Choroid plexus epithelial cell (primary cell): ENCODE measurements around the gene TAL1.

ENCODE experiments used
- DNase-seq: peaks from one replicate; pipeline ENCODE4 v3.0.0-alpha.2; 2010; ENCODE audit warnings: low read depth
- H3K4me3 ChIP-seq: 2 replicates; pipeline ENCODE4 v1.5.1; 2011; ENCODE audit warnings: low read depth, mild to moderate bottlenecking, control low read depth, low read length, moderate library complexity
- TF ChIP-seq, protein P1 (sequence below): conservative IDR thresholded peaks from 2 replicates; pipeline ENCODE4 v1.5.1; 2011; ENCODE audit warnings: low read depth, mild to moderate bottlenecking, control low read depth, inconsistent platforms, low read length, moderate library complexity

TAL1 gene

DNA sequence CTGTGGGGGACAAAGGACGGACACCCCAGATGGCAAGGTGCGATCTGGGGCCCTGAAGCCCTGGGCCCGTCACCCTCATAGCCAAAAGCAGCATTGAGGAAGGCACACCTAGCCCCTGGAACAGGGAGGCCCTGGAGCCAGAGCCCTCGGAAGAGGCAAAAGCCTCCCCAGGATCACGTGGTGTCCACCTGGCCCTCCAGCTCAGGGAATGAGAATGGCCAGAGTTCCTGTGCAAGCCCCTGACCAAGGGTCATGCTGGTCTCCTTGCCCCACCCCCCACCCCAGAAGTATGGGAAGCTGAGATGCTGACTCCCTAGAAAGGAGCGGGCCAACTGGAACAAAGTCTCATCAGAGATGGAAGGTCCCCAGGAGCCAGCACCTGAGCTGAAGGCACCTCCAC, 41.2 kb downstream of the TAL1 start:
- TF ChIP-seq, protein P1, sequence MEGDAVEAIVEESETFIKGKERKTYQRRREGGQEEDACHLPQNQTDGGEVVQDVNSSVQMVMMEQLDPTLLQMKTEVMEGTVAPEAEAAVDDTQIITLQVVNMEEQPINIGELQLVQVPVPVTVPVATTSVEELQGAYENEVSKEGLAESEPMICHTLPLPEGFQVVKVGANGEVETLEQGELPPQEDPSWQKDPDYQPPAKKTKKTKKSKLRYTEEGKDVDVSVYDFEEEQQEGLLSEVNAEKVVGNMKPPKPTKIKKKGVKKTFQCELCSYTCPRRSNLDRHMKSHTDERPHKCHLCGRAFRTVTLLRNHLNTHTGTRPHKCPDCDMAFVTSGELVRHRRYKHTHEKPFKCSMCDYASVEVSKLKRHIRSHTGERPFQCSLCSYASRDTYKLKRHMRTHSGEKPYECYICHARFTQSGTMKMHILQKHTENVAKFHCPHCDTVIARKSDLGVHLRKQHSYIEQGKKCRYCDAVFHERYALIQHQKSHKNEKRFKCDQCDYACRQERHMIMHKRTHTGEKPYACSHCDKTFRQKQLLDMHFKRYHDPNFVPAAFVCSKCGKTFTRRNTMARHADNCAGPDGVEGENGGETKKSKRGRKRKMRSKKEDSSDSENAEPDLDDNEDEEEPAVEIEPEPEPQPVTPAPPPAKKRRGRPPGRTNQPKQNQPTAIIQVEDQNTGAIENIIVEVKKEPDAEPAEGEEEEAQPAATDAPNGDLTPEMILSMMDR, result no peak
- no peak for DNase-seq
- H3K4me3 ChIP-seq, result no peak overlapping the region

DNA sequence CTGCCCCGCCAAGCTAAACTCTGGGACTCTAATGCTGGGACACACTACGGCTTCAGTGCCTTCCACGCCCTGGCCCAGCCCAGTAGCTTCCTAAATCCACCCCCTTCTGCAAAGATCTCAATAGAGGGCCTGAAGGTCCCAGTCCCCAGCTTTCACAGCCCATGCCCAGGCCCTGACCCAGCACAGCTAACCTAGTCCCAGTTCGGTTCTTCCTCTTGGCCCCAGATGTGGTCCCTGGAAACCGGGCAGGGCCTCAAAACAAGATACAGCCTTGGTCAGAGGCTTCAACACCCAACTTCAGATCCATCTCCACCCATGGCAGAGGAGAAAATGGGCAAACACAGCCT, 41.5 kb downstream of the TAL1 start:
- TF ChIP-seq, protein P1, result no peak
- H3K4me3 ChIP-seq, result no peak overlapping the region
- DNase-seq, result no peak

DNA sequence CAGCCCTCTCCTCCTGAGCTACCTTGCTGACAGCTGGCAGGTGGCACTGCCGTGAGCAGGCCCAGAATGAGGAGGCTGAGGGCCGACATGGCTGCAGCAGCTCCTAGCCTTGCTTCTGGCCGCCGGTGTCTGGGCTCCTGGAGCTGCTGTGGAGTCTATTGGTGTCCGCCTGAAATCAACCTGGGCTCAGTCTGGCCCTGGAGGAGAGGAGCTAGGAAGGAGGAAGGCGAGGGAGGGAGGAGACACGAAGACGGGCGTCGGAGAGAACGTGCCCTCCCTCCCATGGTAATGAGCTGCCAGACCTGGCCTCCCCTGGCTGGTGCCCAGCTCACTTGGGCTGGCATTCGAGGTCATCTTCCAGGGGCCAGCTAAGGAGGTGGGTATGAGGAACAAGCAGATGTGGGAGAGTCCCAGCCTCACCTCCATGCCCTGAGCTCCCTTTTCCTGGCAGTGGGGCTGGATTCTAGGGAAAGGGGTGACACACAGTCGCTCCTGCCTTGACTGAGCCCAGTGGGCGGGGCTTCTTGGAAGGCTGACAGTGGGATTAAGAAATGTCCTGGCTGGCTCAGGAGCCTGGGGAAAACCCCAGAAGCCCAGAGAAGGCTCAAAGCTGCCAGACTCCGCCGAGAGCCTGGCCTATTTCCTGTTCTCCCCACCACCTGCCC, 42.0 kb downstream of the TAL1 start, which contains the start of gene PDZK1IP1:
Gene PDZK1IP1, minus strand, starts transcription at position 193 of the 665 bp plus-strand sequence. Its CDS starts 104 bp downstream, at position 89.
- TF ChIP-seq, protein P1, result no peak
- H3K4me3 ChIP-seq, result no peak within 1 kb of the TSS
- DNase-seq, result peak; percentile 68

DNA sequence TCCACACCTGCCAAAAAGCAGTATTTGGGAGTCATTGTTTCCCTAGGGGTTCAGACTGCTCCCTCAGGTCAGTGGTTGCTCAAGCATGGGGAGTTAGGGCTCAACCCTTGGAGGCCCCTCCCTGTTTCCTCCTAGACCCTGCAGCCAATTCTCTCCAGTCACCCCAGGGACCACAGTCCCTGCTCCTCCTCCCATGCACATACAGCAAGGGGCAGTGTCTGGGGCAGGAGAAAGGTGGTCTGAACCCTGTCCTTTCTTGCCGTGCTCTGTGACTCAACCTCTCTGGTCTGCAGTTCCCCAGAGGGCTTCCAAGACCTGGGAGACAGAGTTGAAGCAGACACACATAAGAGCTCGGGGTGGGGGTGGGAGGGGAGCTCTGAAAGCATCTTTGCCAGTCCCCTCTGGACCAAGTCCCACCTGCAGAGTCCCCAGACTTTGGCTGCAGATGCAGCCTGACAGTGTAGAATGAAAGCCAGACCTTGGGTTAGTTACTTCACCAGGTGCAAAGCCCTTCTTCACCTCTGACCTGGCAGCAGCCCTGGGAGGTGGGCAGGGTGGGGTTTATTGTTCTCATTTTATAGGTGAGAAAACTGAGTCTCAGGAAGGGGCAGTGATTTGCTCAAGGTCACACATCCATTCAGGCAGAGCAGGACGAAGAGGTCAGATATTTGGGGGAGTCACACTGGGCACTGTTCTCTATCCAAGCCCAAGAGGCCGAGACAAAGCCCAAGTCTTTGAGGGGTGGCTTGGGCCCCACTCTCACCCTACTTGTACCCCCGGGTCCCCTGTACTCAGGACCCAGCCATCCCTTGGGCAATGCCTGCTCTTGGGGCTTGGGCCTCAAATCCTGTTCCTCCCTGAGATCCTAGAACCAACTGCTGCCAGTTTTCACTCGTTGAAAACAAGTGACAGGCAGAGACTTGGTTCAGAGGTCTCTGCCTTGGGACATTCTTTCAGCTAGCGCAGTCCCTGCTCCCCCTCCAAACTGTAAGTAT, 42.9 kb downstream of the TAL1 start:
- no peak for DNase-seq
- no peak overlapping the region for H3K4me3 ChIP-seq
- TF ChIP-seq, protein P1, result no peak

DNA sequence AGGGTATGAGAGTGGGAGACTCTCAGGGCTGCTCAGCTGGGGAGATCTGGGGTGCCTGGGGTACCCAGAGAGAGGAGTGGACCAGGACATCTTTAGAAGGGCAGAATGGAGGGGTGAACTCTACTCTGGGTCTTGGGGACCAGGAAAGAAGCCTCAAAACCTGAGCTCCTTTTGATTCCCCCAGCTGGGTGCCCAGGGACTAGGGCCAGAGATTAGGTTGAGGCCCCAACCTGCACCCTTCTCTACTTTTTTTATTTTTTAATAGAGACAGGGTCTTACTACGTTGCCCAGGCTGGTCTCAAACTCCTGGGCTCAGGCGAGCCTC, 44.1 kb downstream of the TAL1 start:
- no peak overlapping the region for H3K4me3 ChIP-seq
- DNase-seq, result no peak

DNA sequence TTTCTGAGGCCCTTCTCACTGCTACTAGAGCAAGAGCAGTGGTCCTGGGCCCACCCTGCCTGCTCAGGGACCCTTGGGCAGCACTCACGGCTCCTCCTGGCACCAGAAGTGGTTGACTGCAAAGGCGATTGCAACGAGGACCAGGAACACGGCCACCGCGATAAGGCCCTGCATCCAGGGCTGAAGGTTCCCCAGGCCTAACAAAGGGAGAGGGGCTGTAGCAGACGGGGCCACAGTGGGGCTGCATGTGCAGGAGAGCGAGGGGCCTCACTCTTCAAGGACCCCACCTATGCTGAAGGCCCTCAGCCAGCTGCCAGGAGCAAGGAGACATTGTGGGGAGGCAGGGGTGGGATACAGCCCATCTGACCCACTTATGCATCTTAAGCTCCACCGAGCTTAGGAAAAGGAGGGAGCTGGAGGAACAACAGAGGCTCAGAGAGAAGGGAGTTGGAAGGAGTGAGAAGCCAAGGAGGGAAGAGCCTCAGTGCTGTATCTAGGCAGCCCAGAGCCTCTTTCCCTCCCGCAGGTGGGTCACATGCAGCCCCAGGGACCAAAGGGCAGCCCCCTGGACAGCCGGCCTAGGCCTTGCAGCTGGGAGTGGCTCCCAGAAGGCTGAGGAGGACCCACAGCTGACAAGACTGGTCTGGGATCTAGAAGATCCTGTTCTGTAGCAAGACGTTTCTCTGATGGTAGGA, 44.6 kb downstream of the TAL1 start:
- H3K4me3 ChIP-seq, result no peak overlapping the region
- TF ChIP-seq, protein P1, result no peak
- no peak for DNase-seq

More for the DNA sequence above, 44.1 kb downstream of the TAL1 start:
- TF ChIP-seq, protein P1, result no peak
